SW 1271 (cell line): Measurements from ENCODE around the gene ENPP3.
A peak's percentile ranks its signal among the peaks of the same experiment; 100 is the strongest.
"Not testable (repeated sequence)": the region's sequence is repeated elsewhere in the genome, so short reads cannot be mapped to it uniquely, and the experiment has no call there.

Source experiments
- DNase-seq, 2 experiments: peaks; one replicate each; lab custom pipeline; 2025; lab: John Stamatoyannopoulos, UW

ENPP3 gene

DNA sequence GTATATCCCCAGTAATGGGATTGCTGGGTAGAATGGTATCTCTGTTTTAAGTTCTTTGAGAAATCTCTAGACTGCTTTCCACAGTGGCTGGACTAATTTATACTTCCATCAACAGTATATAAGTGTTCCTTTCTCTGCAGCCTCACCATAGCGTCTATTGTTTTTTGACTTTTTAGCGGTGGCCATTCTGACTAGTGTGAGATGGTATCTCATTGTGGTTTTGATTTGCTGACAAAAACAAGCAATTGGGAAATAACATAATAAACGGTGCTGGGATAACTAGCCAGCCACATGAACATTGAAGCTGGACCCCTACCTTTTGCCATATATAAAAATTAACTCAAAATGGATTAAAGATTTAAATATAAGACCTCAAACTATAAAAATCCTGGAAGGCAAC is 49.9 kb downstream of the ENPP3 start:
- DNase-seq, result no peak

DNA sequence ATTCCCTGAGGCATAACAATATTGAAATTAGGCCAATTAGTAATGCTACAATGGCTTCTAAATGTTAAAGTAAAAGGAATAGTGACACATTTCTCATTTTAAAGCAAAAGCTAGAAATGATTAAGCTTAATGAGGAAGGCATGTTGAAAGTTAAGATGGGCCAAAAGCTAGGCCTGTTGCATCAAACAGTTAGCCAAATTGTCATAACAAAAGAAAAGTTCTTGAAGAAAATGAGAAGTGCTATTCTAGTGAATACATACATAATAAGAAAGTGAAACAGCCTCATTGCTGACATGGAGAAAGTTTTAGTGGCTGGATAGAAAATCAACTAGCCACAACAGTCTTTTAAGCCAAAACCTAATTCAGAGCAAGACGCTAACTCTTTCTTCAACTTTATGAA is 51.2 kb downstream of the ENPP3 start:
- no peak for DNase-seq

DNA sequence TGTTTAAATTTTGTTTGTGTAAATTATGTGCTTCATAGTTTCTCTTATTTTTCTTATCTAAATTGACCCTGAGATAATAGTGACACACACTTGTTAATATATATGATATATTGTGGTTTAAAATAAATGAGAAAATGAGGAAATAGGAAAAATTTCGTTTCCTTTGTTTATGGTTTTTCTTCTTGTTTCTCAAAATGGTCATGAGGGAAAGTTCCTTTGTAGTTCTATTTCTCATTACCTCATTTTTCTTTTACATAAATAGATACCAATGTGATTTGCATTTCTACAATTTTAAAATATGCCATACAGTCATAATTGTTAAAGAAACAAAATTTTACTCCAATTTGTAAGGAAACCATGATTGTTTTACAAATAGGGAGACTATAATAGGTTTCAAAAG is 54.9 kb downstream of the ENPP3 start:
- DNase-seq, result no peak

GRCh38 chr6:131692589-131692988 is 55.5 kb downstream of the ENPP3 start:
- no peak for DNase-seq

DNA sequence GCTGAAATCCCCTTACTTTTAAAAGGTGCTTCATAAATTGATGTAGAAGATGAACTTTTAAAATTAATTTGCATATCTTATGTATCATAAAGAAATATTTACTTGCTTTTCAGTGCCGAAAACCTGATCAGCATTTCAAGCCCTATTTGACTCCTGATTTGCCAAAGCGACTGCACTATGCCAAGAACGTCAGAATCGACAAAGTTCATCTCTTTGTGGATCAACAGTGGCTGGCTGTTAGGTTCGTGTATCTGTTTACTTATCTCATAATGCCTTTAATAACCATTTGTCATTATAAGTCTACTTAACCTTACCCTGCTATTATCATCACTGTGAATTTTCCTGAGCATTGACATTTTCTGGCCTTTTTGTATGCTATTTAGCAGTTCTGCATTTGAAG is 56.3 kb downstream of the ENPP3 start:
- DNase-seq, result no peak

DNA sequence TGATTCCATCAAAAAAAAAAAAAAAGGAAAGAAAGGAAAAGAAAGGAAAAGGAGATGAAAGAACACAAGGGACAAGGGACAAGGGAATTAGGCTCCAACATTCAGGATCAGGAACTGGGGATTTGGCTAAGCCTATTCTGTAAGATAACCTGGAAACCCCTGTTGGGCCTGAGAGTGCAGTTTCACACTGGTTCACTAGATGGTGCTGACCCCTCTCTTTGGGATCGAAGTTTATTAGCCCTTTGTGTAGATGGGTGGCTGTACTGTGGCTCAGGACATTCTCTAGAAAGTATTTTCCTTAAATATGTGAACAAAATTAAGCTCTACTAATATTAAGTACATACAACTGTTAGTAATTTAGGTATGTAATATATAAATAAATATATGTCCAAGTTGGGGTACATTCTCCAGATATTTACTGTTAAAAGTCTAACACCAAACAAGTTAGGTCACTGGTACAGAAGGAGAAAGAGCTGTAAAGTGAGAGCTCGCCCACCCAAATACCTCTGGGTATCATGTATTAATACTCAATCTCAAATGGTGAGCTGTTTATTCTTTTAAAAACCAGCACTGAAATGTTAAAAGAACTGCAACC is 57.8 kb downstream of the ENPP3 start:
- peak in 1 of 2 experiments; percentile 57 for DNase-seq

DNA sequence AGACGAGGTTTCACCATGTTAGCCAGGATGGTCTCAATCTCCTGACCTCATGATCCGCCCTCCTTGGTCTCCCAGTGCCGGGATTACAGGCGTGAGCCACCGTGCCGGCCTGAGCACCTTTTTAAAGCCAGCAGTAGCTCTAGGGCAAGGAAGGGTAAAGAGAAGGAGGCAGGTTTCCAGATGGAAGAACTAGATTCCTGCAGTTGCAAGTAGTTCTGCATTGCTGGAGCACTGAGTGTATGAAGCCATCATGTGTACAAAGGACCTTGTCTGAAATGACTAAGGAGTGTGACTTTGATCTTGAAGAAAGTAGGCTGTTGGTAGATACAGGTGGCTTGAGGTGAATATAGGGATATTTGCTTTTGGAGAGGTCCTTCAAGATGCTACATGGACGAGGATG is 59.9 kb downstream of the ENPP3 start:
- DNase-seq, result no peak

GRCh38 chr6:131700851-131701250 is 63.7 kb downstream of the ENPP3 start:
- DNase-seq, result not testable (repeated sequence)

DNA sequence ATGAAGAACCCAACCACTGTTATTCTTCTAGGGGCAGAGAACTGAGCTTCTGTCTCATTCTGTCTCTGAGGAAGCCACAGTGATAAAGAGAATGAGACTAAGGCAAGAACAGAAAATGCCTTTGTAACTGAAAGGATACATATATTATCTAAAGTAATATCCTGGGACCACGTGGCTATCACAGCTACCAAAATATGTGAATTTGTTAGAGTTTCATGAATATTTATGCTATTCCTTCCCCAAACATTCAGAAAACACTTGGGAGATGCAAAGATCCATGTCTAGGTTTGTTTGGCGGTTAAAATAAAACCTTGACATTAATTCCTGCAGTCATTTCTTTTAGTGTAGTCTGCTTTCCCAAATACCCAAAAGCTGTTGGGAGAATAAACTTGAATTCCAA is 66.8 kb downstream of the ENPP3 start:
- DNase-seq, result not testable (repeated sequence)

- not testable (repeated sequence) for DNase-seq
Observed at GRCh38 chr6:131710917-131711316, 73.8 kb downstream of the ENPP3 start, which contains the start of gene CTAGE9. TSS of gene CTAGE9 (minus strand) at chr6:131711017. CDS start at chr6:131711017, 0 bp downstream.

GRCh38 chr6:131715567-131715966 is 78.5 kb downstream of the ENPP3 start:
- DNase-seq, result not testable (repeated sequence)

GRCh38 chr6:131717836-131718542 is 80.9 kb downstream of the ENPP3 start:
- DNase-seq, result no peak

DNA sequence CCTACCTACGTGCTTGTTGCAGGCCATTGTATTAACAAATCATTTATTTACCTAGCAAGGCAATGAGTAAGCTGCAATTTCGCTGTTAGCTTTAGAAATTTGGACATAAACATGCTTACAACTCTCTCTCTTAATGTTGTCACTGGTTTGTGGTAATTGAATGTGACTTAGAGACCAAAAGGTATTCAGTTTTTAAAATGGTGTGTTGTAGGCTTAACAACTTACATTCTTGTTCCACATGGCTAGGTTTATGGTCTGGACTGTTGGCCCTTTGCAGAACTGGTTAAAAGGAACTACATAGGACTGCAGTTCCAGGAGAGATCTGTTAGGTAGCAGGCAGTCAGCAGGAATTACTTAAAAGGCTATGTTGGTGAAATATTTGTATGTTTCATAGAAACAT is 84.1 kb downstream of the ENPP3 start:
- DNase-seq, result no peak

DNA sequence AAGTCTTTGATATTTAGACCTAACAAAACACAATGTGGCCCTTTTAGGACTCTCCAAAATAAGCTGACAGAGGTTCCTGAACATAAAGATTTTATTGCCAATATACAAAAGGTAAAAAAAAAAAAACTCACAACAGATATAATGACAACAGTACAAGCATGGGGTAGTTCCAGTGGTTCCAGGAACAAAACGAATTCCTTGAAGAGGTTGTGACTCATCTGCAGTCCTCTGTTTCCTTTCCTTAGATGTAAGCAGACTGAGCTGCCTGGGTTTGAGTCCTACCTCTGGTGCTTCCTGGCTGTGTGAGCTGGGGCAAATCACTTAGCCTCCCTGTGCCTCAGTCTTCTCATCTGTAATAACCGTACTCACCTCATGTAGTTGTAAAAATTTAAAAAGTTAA is 87.0 kb downstream of the ENPP3 start:
- DNase-seq, result no peak

GRCh38 chr6:131727467-131727866 is 90.4 kb downstream of the ENPP3 start:
- DNase-seq, result no peak

GRCh38 chr6:131727868-131728267 is 90.8 kb downstream of the ENPP3 start:
- no peak for DNase-seq

GRCh38 chr6:131728296-131728939 is 91.3 kb downstream of the ENPP3 start:
- DNase-seq, result no peak

- no peak for DNase-seq
Observed at GRCh38 chr6:131729550-131729949, 92.4 kb downstream of the ENPP3 start.

GRCh38 chr6:131730264-131730663 is 93.2 kb downstream of the ENPP3 start:
- no peak for DNase-seq

- DNase-seq, result no peak
Observed at GRCh38 chr6:131731224-131731623, 94.1 kb downstream of the ENPP3 start.

- DNase-seq, result no peak
Observed at GRCh38 chr6:131733376-131734016, 96.4 kb downstream of the ENPP3 start.

- DNase-seq, result no peak
Observed at GRCh38 chr6:131736003-131736596, 99.0 kb downstream of the ENPP3 start.
